Measurements from ENCODE around the gene CYTL1.
"Not testable (repeated sequence)": the region's sequence is repeated elsewhere in the genome, so short reads cannot be mapped to it uniquely, and the experiment has no call there.

- TF ChIP-seq ZNF83 (CRISPR knock-in tag; IDR thresholded peaks at IDR 0.05; ENCODE audit: borderline replicate concordance); SMARCE1 (IDR thresholded peaks at IDR 0.05; ENCODE audit: borderline replicate concordance); FOXM1 (CRISPR knock-in tag; IDR thresholded peaks at IDR 0.05): not testable (repeated sequence)
- TF ChIP-seq, protein P1, sequence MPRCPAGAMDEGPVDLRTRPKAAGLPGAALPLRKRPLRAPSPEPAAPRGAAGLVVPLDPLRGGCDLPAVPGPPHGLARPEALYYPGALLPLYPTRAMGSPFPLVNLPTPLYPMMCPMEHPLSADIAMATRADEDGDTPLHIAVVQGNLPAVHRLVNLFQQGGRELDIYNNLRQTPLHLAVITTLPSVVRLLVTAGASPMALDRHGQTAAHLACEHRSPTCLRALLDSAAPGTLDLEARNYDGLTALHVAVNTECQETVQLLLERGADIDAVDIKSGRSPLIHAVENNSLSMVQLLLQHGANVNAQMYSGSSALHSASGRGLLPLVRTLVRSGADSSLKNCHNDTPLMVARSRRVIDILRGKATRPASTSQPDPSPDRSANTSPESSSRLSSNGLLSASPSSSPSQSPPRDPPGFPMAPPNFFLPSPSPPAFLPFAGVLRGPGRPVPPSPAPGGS (CRISPR knock-in tag; IDR thresholded peaks at IDR 0.05): not testable (repeated sequence)
- TF ChIP-seq, protein P2, sequence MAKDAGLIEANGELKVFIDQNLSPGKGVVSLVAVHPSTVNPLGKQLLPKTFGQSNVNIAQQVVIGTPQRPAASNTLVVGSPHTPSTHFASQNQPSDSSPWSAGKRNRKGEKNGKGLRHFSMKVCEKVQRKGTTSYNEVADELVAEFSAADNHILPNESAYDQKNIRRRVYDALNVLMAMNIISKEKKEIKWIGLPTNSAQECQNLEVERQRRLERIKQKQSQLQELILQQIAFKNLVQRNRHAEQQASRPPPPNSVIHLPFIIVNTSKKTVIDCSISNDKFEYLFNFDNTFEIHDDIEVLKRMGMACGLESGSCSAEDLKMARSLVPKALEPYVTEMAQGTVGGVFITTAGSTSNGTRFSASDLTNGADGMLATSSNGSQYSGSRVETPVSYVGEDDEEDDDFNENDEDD (CRISPR knock-in tag; IDR thresholded peaks at IDR 0.05; ENCODE audit: borderline replicate concordance): not testable (repeated sequence)
Observed at GRCh38 chr4:5001641-5002040, 17.6 kb downstream of the CYTL1 start.
